Fibroblast of mammary gland (primary cell): ENCODE results near the gene SNAP29.

Experiments used
- DNase-seq: peaks from one replicate; pipeline ENCODE4 v3.0.0-alpha.2; 2010; ENCODE audit warnings: low read depth
- H3K4me3 ChIP-seq: 2 replicates; pipeline ENCODE4 v1.5.1; 2011; ENCODE audit warnings: low read depth, mild to moderate bottlenecking, low read length, moderate library complexity; ENCODE audit not compliant: control insufficient read depth
- TF ChIP-seq, protein P1 (sequence below): conservative IDR thresholded peaks from 2 replicates; pipeline ENCODE4 v1.5.1; 2011; ENCODE audit warnings: low read depth, low read length, inconsistent platforms; ENCODE audit not compliant: control insufficient read depth, insufficient read depth

The SNAP29 gene

DNA sequence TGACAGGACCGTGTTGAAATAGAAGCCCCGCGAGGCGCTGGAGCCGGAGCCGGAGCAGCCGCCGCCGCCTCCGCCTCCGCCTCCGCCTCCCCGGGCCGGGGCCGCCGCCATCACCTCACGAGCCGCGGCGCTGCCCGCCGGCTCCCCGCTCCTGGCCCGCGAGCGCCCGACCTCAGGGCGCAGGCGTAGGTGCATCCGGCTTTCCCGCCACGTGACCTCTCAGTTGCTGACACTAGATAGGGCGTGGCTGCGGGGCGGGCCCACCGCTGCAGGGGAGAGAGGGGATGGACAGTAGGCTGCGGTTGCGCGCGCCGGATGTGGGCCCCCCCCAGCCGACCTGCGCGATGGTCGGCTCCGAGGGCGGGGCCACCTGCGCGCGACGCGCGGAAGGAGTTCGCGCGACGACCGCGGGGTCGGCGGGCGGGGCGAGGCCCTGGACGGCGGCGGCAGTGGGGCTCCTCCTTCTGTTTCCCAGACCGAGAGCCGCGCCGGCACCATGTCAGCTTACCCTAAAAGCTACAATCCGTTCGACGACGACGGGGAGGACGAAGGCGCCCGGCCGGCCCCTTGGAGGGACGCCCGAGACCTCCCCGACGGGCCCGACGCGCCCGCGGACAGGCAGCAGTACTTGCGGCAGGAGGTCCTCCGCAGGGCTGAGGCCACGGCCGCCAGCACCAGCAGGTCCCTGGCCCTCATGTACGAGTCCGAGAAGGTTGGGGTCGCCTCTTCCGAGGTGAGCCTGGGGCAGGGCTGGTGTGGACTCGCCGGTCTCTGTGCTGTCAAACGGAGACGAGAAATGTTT is at the start of gene SNAP29, which contains the start of gene PI4KA:
SNAP29 (plus strand) TSS at position 393 of the 802 bp plus-strand sequence; CDS start at position 497, 104 bp downstream.
PI4KA (minus strand) TSS at position 197 of the 802 bp plus-strand sequence; CDS start at position 111, 86 bp downstream.
- peak; percentile 96 for DNase-seq
- TF ChIP-seq, protein P1, sequence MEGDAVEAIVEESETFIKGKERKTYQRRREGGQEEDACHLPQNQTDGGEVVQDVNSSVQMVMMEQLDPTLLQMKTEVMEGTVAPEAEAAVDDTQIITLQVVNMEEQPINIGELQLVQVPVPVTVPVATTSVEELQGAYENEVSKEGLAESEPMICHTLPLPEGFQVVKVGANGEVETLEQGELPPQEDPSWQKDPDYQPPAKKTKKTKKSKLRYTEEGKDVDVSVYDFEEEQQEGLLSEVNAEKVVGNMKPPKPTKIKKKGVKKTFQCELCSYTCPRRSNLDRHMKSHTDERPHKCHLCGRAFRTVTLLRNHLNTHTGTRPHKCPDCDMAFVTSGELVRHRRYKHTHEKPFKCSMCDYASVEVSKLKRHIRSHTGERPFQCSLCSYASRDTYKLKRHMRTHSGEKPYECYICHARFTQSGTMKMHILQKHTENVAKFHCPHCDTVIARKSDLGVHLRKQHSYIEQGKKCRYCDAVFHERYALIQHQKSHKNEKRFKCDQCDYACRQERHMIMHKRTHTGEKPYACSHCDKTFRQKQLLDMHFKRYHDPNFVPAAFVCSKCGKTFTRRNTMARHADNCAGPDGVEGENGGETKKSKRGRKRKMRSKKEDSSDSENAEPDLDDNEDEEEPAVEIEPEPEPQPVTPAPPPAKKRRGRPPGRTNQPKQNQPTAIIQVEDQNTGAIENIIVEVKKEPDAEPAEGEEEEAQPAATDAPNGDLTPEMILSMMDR, result no peak
- peak within 1 kb of the TSS; percentile 86 for H3K4me3 ChIP-seq

DNA sequence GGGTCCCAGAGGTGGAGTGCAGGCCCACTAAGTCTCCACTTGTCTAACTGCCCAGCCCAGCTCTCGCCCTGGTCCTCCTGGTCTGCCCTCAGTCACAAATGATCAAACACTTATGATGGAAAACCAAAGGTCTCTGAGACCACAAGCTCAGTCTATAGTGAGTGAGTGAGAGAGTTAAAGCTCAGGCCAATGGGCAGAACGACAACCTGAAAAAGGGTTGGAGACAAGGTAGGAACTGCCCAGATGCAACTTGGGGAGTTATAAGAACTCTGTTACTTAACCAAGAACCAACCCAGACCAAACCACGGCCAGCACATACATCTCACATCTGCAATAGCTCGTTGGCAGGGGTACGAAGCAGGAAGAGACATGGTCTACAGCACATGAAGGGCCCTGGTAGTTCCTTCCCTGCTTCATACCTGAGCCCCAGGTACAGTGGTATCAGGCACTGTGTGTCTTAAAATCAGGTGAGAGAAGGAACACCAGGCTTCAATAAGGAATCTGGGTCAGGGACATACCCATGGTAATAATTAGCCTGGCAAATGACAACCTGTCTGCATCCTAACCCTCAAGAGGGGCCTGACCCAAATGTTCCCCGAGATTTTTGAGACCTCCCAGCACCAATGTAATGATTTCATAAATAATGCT is 49.1 kb upstream of the SNAP29 start:
- TF ChIP-seq, protein P1, result no peak
- H3K4me3 ChIP-seq, result no peak overlapping the region
- no peak for DNase-seq

DNA sequence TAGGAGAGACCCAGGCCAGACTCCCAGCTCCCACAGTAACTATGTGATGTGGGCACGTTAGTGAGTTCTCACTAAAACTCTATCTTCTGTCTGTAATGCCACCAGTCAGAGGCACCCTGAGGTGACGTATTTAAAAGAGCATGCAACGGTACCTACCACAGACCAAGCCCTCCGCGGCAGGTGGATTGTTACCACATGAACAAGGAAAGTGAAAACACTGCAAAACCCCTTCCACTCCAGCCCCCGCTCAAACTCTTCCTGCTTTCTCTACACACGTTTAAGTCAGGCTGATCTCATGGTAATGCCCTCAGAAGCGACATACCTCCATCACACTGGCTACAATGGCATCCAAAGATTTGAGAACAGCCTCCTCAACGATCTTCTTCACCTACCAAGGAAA is 48.2 kb upstream of the SNAP29 start:
- TF ChIP-seq, protein P1, result no peak
- no peak for DNase-seq
- H3K4me3 ChIP-seq, result no peak overlapping the region

DNA sequence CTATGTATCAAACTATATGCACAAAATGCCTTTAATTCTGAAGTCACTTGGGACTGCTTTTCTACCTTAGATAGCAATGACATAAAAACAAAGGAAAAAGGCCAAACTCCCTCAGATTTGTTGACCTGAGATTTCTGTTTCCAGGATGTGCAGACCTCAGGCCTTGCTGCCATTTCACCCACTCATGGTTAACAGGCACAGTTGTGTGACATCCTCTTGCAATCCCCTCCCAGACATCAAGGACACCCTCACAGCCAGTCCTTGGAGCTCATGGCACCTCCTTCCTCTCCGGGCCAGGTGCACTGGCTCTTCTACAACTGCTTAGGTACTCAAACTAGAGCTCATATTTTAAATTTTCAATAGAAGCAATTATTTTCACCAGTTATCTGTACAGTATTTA is 47.6 kb upstream of the SNAP29 start:
- H3K4me3 ChIP-seq, result no peak overlapping the region
- TF ChIP-seq, protein P1, result no peak
- no peak for DNase-seq

DNA sequence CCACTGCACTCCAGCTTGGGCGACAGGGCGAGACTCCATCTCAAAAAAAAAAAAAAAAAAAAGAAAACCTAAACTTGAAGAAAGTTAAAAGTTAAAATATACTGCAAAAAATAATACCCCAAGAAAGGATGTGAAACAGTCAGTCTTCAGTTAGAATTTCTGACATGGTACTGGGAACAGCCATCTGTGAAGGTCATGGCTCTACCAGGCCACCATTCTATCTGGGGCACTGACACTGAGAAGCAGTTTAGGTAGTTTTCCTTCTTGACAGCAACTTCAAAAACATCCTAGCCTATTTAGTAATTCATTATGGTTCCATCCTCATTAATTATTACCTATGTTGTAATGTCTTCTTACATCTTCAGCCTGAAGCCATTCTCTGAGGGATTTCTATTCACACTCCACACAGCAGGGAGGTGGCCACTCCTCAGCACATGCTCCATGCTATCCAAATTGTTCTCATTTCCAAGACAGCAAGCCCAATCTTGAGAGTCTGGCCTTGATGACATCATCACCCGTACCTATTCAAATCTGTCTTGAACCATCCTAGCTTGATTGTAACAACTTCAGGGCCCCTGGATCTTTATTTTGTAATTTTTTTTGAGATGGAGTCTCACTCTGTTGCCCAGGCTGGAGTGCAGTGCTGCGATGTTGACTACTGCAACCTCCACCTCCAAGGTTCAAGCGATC is 46.7 kb upstream of the SNAP29 start:
- TF ChIP-seq, protein P1, result no peak
- no peak for DNase-seq
- H3K4me3 ChIP-seq, result no peak overlapping the region

DNA sequence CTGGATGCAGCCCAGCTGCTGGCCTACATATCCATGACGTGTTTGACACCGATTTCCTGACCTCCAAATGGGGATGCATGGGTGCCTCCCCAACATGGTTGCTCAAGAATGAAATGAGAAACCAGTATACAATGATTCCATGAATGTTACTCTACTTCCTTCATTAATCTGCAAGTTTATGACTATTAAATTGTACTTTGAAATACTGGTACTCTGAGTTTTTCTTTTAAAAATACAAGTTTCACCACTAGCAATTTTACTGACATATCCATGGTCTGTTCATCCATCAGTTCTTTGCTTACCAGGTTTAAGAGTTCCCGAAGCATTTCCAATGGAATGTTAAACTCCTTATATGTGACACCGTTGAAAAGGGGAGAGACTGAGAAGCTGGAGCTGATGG is 45.8 kb upstream of the SNAP29 start:
- TF ChIP-seq, protein P1, result no peak
- no peak overlapping the region for H3K4me3 ChIP-seq
- no peak for DNase-seq
